Measurements from ENCODE around the gene PKP4.

Gene PKP4

GRCh38 chr2:158725441-158725891 lies 268.7 kb downstream of the PKP4 start:
- H3K4me3 ChIP-seq (ENCODE audit: low read depth, low read length), result no peak overlapping the region
- TF ChIP-seq CTCF (IDR thresholded peaks at IDR 0.05; ENCODE audit: low read depth, low read length), result no peak

- no peak for TF ChIP-seq CTCF (IDR thresholded peaks at IDR 0.05; ENCODE audit: low read depth, low read length)
- H3K4me3 ChIP-seq (ENCODE audit: low read depth, low read length), result no peak overlapping the region
Observed at GRCh38 chr2:158726911-158727592, 270.3 kb downstream of the PKP4 start.

GRCh38 chr2:158728422-158728821 lies 271.7 kb downstream of the PKP4 start:
- TF ChIP-seq CTCF (IDR thresholded peaks at IDR 0.05; ENCODE audit: low read depth, low read length), result no peak
- no peak overlapping the region for H3K4me3 ChIP-seq (ENCODE audit: low read depth, low read length)

- TF ChIP-seq CTCF (IDR thresholded peaks at IDR 0.05; ENCODE audit: low read depth, low read length), result no peak
- no peak overlapping the region for H3K4me3 ChIP-seq (ENCODE audit: low read depth, low read length)
Observed at GRCh38 chr2:158729451-158729850, 272.7 kb downstream of the PKP4 start.

GRCh38 chr2:158729873-158730620 lies 273.3 kb downstream of the PKP4 start:
- TF ChIP-seq CTCF (IDR thresholded peaks at IDR 0.05; ENCODE audit: low read depth, low read length), result no peak
- no peak overlapping the region for H3K4me3 ChIP-seq (ENCODE audit: low read depth, low read length)

GRCh38 chr2:158730621-158731140 lies 273.9 kb downstream of the PKP4 start:
- no peak overlapping the region for H3K4me3 ChIP-seq (ENCODE audit: low read depth, low read length)
- TF ChIP-seq CTCF (IDR thresholded peaks at IDR 0.05; ENCODE audit: low read depth, low read length), result no peak

- TF ChIP-seq CTCF (IDR thresholded peaks at IDR 0.05; ENCODE audit: low read depth, low read length), result no peak
- H3K4me3 ChIP-seq (ENCODE audit: low read depth, low read length), result no peak overlapping the region
Observed at GRCh38 chr2:158731386-158731785, 274.6 kb downstream of the PKP4 start.
